Measurements from ENCODE around the gene FAM83C.

FAM83C gene

DNA sequence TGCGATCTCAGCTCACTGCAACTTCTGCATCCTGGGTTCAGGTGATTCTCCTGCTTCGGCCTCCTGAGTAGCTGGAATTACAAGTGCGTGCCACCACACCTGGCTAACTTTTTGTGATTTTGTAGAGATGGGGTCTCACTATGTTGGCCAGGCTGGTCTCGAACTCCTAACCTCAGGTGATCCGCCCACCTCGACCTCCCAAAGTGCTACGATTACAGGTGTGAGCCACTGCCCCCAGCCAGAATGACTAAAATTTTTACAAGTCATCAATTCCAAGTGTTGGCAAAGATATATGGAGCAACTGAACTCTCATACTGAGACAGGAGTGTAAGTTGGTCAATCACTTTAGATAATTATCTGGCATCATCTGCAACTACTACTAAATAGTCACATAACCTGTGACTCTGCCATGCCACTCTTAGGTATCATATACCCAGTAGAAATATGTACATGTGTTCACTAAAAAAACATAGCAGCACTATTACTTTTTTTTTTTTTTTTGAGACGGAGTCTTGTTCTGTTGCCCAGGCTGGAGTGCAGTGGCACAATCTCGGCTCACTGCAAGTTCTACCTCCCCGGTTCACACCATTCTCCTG lies 10.6 kb downstream of the FAM83C start:
- no peak for DNase-seq

DNA sequence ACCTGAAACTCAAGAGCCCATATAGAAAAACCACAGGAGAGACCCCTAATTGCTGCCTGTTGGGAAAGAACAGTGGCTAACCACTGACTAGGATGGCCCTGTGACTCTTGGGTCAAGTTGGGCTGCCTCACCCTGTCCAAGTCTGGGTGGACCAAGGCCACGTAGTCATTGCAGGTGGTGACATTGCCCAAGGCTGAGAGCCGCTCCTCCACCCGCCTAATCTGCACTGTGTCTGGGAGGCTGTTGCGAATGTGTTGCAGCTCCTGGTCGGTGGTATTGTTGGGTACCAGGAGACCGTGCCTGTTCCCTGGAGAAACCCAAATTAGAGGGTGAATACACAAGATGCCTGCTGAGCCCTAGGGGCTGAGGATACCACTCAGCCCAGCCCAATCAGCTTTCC lies 11.7 kb downstream of the FAM83C start:
- DNase-seq, result no peak

DNA sequence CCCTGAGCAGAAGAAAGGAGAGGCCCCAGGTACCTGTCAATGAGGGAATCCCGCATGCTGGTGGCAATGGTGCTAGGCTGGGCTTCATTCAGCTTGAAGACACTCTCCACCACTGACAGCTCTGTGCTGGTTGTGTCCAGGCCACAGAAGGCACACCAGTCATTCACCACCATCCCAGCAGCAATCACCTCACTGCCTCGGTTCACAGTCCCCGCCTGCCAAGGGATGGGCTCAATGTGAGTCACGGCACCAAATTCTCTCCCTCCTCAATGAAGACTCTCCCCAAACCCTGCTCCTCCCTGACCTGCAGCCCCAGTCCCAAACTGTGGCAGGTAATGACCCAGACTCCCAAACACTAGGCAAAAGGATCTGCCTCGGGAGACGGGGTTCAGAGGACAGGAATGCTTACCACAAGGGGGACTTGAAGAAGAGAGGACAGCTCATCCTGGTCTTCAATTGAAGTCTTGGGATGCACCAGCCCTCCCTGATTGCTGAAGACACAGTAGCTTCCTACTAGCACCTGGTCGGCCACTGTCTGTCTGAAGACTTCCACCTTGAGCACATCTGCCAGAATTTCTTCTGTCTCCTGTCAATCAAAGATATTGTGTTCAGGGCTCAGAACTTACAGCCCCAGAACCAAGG lies 12.6 kb downstream of the FAM83C start:
- no peak for DNase-seq

DNA sequence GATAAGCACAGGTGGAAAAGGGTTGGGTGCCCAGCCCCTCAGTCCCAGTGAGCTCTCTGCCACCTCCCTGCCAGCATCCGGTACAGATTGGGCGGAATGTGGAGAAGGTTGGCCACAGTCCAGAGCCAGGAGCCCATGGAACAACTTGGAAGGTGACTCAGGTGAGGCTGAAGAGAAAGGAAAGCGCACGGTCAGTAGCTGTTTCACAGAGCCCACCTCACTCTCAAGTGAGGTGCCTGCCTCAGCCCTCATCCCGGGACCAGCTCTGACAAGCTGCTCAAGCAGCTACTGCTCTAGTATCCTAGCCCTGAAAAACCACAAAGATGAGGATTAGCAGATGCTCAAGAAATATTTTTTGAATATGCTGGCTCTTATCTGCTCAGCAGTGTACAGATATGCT lies 13.2 kb downstream of the FAM83C start:
- DNase-seq, result no peak

DNA sequence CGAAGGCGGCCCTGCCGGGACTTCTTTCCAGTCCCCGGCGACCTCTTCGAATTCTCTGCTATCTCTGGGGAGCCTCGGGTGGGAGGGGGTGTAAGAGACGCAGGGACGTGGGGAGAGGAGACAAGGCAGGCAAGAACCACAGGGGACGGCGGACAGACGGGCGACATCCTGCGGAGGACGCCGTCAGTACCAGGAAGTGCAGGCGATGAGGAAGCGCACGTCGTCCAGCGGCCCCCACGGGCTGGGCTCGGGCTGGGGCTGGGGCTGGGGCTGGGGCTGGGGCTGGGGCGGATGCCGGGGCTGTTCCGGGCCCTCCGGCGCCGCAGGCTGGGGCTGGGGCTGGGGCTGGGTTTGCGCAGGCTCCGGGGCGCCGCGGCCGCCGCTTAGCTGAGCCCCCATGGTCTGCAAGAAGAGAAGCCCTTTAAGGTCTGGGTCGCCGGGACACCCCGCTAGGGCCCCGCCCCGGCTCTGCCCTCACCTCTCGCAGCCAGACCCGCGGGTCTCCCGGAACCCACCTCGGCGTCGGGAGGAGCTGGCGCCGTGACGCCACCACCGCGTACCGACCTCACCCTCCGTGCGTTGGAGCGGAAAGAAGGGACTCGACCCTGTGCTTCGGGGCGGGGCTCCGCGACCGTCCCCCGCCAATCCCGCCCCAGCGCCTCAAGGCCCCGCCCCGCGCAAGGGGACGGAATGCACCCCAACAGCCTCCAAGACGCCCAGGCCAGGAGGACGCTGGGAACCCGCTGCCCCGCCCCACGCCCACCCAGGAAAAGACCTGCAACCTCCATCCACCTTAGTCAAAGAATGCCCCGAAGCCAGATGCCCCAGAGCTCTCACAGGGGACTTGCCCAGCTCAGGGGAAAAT lies 14.5 kb downstream of the FAM83C start, which contains the start of gene MMP24OS:
Gene MMP24OS (minus strand): TSS at position 592 of the 865 bp plus-strand sequence. CDS start 193 bp downstream, at position 399.
- peak; percentile 95 for DNase-seq

DNA sequence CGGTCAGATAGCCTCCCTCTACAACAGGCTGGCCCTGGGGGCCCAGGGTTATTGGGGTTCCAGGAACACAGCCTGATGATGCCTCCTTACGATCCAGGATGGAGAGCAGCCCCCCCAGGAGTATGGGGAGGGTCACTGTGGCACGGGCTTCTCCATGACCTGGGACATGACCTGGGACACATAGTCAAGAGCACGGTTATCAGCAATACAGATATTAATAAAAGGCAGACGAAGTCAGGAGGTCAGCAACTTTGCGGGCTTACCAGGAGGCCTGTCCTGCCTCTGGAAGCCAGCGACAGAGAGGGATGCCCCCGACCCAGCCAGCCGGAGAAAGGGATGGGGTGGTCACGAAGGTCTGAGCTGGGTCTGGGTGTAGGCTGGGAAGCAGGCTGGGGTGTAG lies 15.1 kb downstream of the FAM83C start:
- no peak for DNase-seq

DNA sequence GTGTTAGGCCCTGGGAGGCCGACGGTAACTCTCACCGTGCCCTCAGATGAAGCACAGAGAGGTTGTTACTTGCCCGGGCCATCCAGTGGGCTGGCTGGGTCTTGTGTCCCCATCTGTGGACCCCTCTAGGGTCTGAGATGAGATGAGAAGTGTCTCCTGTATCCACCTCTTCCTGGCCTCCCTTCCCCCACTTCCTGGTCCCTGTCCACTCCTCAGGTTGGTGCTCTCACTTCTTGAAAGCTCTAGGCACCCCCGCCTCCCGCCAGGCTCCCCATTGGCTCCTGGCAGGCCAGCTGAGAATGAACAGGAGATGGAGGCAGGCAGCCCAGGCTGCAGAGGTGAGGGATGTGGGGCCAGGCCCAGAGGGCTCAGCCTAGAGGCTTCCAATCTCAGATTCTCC lies 15.8 kb downstream of the FAM83C start:
- no peak for DNase-seq

GRCh38 chr20:35275741-35276251 lies 16.4 kb downstream of the FAM83C start:
- no peak for DNase-seq

GRCh38 chr20:35274172-35275092 lies 17.8 kb downstream of the FAM83C start:
- DNase-seq, result no peak

DNA sequence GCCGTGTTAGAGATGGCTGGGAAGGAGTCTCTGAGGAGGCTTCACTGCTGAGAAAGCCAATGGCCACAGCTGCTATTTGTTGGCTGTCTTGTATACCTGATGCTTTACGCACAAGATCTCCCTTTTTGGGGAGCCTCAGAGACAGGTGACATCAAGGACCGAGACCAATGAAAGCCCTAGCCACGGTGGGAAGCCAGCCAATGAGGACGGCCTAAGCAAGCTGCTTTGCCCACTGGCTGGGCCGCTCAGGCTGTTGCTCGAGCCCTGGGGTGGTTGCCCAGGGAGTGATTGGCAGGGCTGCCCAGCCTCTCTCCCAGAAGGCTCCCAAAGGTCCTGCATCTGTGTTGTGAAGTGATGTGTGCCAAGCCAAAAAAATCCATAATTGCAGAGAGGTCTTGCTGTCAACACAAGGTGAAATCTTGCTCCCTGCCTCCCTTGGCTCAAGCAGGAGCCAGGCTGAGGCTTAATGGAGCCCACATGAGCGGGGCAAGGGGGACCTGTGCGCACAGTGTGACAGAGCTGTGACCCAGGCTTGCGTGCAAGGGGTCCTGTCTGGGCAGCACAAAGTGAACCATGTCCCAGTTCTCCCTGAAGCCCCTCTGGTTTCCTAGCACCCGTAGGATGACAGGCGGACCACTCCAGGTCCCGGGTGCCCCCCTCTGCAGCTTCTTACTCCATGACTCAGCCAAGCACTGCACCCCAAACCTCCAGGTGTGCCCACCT lies 18.6 kb downstream of the FAM83C start:
- no peak for DNase-seq

DNA sequence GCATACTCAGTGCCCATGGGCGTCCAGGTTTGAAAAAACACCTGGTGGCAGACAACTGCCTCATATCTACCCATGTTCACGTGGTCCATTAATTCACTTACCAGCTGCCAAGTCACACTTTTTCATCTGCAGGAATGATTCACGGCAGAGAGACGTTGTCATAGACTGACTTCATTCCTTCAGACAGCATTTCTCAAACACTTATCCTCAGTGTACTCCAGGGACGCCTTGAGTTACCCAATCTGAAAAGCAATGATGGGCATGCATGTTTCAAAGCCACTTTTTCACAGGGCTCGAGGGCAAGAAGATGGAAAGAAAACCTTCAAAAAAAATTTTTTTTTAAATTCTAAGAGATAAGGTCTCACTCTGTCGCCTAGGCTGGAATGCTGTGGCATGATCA lies 20.3 kb downstream of the FAM83C start:
- no peak for DNase-seq

DNA sequence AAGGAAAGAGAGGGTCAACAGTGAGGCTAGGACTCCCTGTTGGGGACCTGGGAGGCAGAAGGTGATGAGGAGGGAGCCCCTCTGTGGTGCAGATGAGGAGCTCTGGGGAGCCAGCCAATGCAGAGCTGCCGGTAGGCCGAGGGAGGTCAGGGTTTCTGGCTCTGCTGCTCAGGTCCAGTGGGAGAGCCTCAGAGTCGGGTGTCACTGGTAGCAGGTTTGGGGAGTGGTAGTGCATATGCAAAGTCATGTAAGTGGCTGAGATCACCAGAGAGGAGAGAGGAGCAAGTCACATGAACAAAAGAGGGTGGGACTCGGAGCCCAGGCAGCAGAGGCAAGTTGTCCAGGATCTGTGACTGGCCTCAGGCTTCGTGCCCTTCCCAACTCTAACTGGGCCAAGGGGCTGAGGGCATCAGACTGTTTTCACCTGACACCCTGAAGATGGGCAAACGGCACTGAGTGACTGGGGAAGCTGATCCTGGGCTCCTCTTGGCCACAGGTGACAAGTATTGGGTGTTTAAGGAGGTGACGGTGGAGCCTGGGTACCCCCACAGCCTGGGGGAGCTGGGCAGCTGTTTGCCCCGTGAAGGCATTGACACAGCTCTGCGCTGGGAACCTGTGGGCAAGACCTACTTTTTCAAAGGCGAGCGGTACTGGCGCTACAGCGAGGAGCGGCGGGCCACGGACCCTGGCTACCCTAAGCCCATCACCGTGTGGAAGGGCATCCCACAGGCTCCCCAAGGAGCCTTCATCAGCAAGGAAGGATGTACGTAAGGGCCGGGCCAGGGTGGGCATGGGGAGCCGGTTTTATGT lies 20.9 kb downstream of the FAM83C start:
- peak; percentile 33 for DNase-seq

- no peak for DNase-seq
These were observed 22.0 kb downstream of the FAM83C start for GRCh38 chr20:35270021-35270902.

GRCh38 chr20:35269055-35269781 lies 23.0 kb downstream of the FAM83C start:
- peak; percentile 83 for DNase-seq

DNA sequence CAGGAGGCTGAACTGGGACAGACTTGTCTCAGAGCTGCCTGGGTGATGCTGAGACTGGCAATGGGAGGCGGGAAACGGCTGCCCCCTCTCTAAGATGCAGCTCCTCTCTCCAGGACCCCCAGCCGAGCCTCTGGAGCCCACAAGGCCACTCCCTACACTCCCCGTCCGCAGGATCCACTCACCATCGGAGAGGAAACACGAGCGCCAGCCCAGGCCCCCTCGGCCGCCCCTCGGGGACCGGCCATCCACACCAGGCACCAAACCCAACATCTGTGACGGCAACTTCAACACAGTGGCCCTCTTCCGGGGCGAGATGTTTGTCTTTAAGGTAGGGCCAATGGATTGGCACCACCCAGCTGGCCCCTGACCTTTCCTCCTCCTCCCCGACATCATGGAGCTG lies 25.1 kb downstream of the FAM83C start:
- no peak for DNase-seq

DNA sequence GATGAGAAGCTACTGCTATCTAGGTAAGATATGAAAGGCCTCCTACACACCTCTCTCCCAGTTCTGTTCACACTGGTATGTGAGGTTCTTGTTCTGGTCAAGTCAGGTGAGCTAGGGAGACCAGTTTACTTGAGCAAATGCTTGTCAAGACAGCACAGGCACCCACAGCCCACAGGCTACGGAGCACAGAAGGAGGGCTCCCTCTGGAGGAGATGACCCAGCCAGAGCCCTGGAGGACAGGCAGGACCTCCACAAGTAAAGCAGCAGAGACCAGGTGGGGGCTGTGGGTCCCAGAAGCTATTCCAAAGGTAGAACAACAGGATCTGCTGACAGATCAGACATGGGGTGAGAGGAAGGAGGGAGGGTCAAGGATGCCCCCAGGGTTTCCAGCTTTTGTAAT lies 27.5 kb downstream of the FAM83C start:
- peak; percentile 47 for DNase-seq

DNA sequence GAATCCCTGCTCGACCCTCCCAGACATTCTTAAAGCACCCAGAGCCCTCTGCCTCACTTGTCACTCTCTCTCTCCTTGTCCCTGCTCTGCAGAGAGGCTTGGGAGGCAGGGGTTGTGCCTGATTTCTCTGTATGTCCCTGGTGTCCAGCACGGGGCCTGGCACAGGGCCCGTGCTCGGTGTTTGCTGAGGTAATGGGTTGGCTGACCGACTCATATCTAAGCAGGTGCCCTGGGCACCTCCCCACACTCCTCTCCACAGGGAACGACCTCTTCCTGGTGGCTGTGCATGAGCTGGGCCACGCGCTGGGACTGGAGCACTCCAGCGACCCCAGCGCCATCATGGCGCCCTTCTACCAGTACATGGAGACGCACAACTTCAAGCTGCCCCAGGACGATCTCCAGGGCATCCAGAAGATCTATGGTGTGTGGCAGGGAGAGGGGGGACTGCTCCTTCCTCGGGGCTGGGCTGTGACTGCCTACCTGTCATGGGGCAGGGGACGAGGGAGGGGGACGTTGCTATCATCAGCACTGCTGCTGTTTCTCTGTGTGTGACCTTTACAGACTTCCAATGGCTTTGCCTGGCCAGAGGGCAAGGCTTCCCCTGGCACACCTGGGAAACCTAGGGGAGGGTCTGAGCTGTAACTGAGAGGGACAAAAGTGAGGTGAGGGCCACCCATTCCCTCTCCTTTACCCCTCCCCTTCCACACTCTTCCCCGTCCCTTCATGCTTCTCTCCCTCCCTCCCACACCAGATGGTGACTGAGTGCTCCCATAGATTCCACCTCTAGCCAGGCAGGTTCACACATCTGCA lies 28.5 kb downstream of the FAM83C start:
- DNase-seq, result no peak

Data from OCI-M1 (cell line).